Mesenchymal stem cell (in vitro differentiated cells and primary cell): ENCODE data around the gene NDFIP1.

Source experiments
- DNase-seq: peaks from one replicate; pipeline ENCODE4 v3.0.0-alpha.2; 2013
- H2AFZ ChIP-seq: one replicate; pipeline ENCODE4 v1.6.1; 2013; ENCODE audit warnings: low read depth, mild to moderate bottlenecking, control low read depth, inconsistent platforms, low read length, moderate library complexity
- H2AK5ac ChIP-seq: 2 replicates; pipeline ENCODE4 v1.6.1; 2013; ENCODE audit warnings: low read length, moderate library complexity, mild to moderate bottlenecking, inconsistent platforms; ENCODE audit not compliant: severe bottlenecking
- H2BK120ac ChIP-seq: one replicate; pipeline ENCODE4 v1.6.1; 2013; ENCODE audit warnings: low read depth, mild to moderate bottlenecking, inconsistent platforms, low read length, moderate library complexity
- H2BK12ac ChIP-seq, 2 experiments: one replicate each; pipeline ENCODE4 v1.6.1; 2013; ENCODE audit warnings: inconsistent platforms in 2 of 2, low read length in 2 of 2, mild to moderate bottlenecking in 2 of 2, moderate library complexity in 2 of 2, control low read depth in 1 of 2
- H2BK15ac ChIP-seq: one replicate; pipeline ENCODE4 v1.6.1; 2013; ENCODE audit warnings: mild to moderate bottlenecking, low read depth, inconsistent platforms; ENCODE audit not compliant: poor library complexity, severe bottlenecking
- H2BK5ac ChIP-seq: 2 replicates; pipeline ENCODE4 v1.6.1; 2013; ENCODE audit warnings: low read depth, mild to moderate bottlenecking, low read length, control low read depth, inconsistent platforms; ENCODE audit not compliant: poor library complexity, severe bottlenecking
- H3K14ac ChIP-seq, 2 experiments: one replicate each; pipeline ENCODE4 v1.6.1; 2013; ENCODE audit warnings: inconsistent platforms in 2 of 2, low read length in 2 of 2, control low read depth in 1 of 2, mild to moderate bottlenecking in 1 of 2, moderate library complexity in 1 of 2
- H3K18ac ChIP-seq, 2 experiments: one replicate each; pipeline ENCODE4 v1.6.1; 2013; ENCODE audit warnings: inconsistent platforms in 2 of 2, low read length in 2 of 2, control low read depth in 1 of 2, low read depth in 1 of 2, mild to moderate bottlenecking in 1 of 2
- H3K23ac ChIP-seq, 2 experiments: one replicate each; pipeline ENCODE4 v1.6.1; 2013; ENCODE audit warnings: inconsistent platforms in 2 of 2, low read length in 2 of 2, mild to moderate bottlenecking in 2 of 2, moderate library complexity in 2 of 2, control low read depth in 1 of 2
- H3K27ac ChIP-seq: 2 replicates; pipeline ENCODE4 v1.5.1; 2013; ENCODE audit warnings: mild to moderate bottlenecking, moderate library complexity, low read length, control low read depth, inconsistent platforms; ENCODE audit not compliant: poor library complexity, severe bottlenecking
- H3K27me3 ChIP-seq, 2 experiments: 2 replicates each; pipeline versions ENCODE4 v1.6.1 to v1.7.0; 2013; ENCODE audit warnings: low read length in 2 of 2, mild to moderate bottlenecking in 2 of 2, moderate library complexity in 2 of 2, control low read depth in 1 of 2, inconsistent platforms in 1 of 2; ENCODE audit not compliant: control insufficient read depth in 1 of 2, insufficient read depth in 1 of 2
- H3K36me3 ChIP-seq, 2 experiments: 2 replicates each; pipeline versions ENCODE4 v1.6.1 to v1.7.0; 2013; ENCODE audit warnings: low read length in 2 of 2, control low read depth in 1 of 2, inconsistent platforms in 1 of 2, low read depth in 1 of 2, mild to moderate bottlenecking in 1 of 2; ENCODE audit not compliant: insufficient read depth in 2 of 2, control insufficient read depth in 1 of 2
- H3K4ac ChIP-seq, 2 experiments: one replicate each; pipeline ENCODE4 v1.6.1; 2013; ENCODE audit warnings: inconsistent platforms in 2 of 2, low read length in 2 of 2, mild to moderate bottlenecking in 2 of 2, moderate library complexity in 2 of 2, control low read depth in 1 of 2, low read depth in 1 of 2
- H3K4me1 ChIP-seq: 2 replicates; pipeline ENCODE4 v1.6.1; 2013; ENCODE audit warnings: low read depth, low read length, control low read depth; ENCODE audit not compliant: control insufficient read depth, insufficient read depth
- H3K4me2 ChIP-seq: 2 replicates; pipeline ENCODE4 v1.6.1; 2013; ENCODE audit warnings: low read length, mild to moderate bottlenecking, inconsistent platforms; ENCODE audit not compliant: poor library complexity, severe bottlenecking
- H3K4me3 ChIP-seq, 2 experiments: 2 replicates each; pipeline versions ENCODE4 v1.5.1 to v1.7.0; 2013; ENCODE audit warnings: low read length in 2 of 2, mild to moderate bottlenecking in 2 of 2, control low read depth in 1 of 2, low read depth in 1 of 2; ENCODE audit not compliant: insufficient read depth in 1 of 2
- H3K79me1 ChIP-seq: replicated peaks from 2 replicates; pipeline ENCODE4 v1.6.1; 2013; ENCODE audit warnings: mild to moderate bottlenecking, control low read depth, low read length, inconsistent platforms; ENCODE audit not compliant: poor library complexity, severe bottlenecking
- H3K9ac ChIP-seq: 2 replicates; pipeline ENCODE4 v1.7.0; 2013; ENCODE audit warnings: mild to moderate bottlenecking, low read length, moderate library complexity
- H3K9me3 ChIP-seq: 2 replicates; pipeline ENCODE4 v1.7.0; 2013; ENCODE audit warnings: mild to moderate bottlenecking, low read length; ENCODE audit not compliant: control insufficient read depth
- H4K8ac ChIP-seq: one replicate; pipeline ENCODE4 v1.6.1; 2013; ENCODE audit warnings: inconsistent platforms, mild to moderate bottlenecking, low read length, moderate library complexity
- H4K91ac ChIP-seq: one replicate; pipeline ENCODE4 v1.6.1; 2013; ENCODE audit warnings: mild to moderate bottlenecking, low read length, inconsistent platforms
- WGBS: methylation state at CpG from one replicate; pipeline ENCODE4 v1.1.7; 2013; ENCODE audit warnings: mixed read lengths; 5-methylcytosine and 5-hydroxymethylcytosine counted together

The NDFIP1 gene

DNA sequence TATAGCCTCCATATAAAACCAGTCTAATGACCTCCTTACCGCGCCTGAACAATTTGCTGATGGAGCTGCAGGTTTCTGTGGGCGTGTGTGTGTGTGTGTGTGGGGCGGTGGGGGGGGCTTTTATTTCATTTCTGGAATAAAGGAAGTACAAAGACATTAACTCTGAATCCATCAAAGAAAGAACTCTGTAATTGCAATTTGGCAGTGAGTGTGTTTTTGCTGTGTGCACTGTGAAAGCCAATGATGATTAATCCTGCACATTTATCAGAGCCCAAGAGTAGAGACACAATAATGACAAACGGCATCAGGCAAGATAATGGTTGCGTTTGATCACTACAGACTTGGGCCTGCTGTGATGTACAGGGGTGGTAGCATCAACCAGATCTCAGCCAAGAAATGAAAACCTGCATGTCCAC lies 29.3 kb upstream of the NDFIP1 start:
- H3K4ac ChIP-seq = no peak overlapping the region
- H2BK12ac ChIP-seq = no peak overlapping the region
- H2BK120ac ChIP-seq = no peak overlapping the region
- no peak overlapping the region for H2BK5ac ChIP-seq
- no peak overlapping the region for H3K4me2 ChIP-seq
- no peak overlapping the region for H4K91ac ChIP-seq
- H3K27me3 ChIP-seq = peaks cover 13 to 14% of the 10 kb centered on the region in 2 experiments
- DNase-seq = no peak
- no peaks in the 10 kb centered on the region for H3K36me3 ChIP-seq
- no peak overlapping the region for H3K14ac ChIP-seq
- H3K4me1 ChIP-seq = no peaks in the 10 kb centered on the region
- WGBS = 82% methylated on average over 2 of the region's 6 CpGs
- no peaks in the 10 kb centered on the region for H3K9me3 ChIP-seq
- H2BK15ac ChIP-seq = no peak overlapping the region
- no peak overlapping the region for H3K27ac ChIP-seq
- no peak overlapping the region for H4K8ac ChIP-seq
- H3K18ac ChIP-seq = no peak overlapping the region
- no peak overlapping the region for H2AK5ac ChIP-seq
- H3K4me3 ChIP-seq = no peak overlapping the region
- H3K23ac ChIP-seq = no peak overlapping the region
- no peaks in the 10 kb centered on the region for H3K79me1 ChIP-seq
- H3K9ac ChIP-seq = no peak overlapping the region
- H2AFZ ChIP-seq = no peak overlapping the region

DNA sequence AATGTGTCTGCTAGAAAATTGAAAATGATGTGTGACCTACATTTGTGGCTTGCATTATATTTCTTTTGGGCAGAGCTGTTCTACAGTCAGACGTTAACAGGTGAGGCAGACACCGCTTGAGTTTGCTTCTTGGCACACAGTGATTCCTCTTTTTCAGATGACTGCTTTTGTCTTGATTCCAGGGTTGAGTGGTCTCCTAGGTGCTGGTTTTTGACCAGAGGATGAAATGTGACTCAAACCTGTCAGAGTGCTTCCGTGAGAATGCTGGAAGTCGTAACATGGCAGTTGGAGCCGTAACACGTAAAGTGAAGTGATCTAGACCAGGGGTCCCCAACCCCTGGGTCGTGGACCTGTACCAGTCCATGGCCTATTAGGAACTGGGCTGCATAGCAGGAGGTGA lies 28.3 kb upstream of the NDFIP1 start:
- H3K18ac ChIP-seq = no peak overlapping the region
- 85% methylated on average over 7 of the region's 7 CpGs for WGBS
- no peak overlapping the region for H2BK15ac ChIP-seq
- DNase-seq = no peak
- no peak overlapping the region for H3K4ac ChIP-seq
- H3K9me3 ChIP-seq = no peaks in the 10 kb centered on the region
- H3K79me1 ChIP-seq = no peaks in the 10 kb centered on the region
- no peak overlapping the region for H4K91ac ChIP-seq
- no peak overlapping the region for H2AK5ac ChIP-seq
- no peak overlapping the region for H2BK12ac ChIP-seq
- peaks cover 14 to 19% of the 10 kb centered on the region in 2 experiments for H3K27me3 ChIP-seq
- H3K4me1 ChIP-seq = no peaks in the 10 kb centered on the region
- no peak overlapping the region for H3K14ac ChIP-seq
- H3K36me3 ChIP-seq = no peaks in the 10 kb centered on the region
- H2AFZ ChIP-seq = no peak overlapping the region
- H3K23ac ChIP-seq = no peak overlapping the region
- H2BK5ac ChIP-seq = no peak overlapping the region
- H3K27ac ChIP-seq = no peak overlapping the region
- H3K4me2 ChIP-seq = no peak overlapping the region
- H3K4me3 ChIP-seq = no peak overlapping the region
- no peak overlapping the region for H3K9ac ChIP-seq
- H4K8ac ChIP-seq = no peak overlapping the region
- no peak overlapping the region for H2BK120ac ChIP-seq

DNA sequence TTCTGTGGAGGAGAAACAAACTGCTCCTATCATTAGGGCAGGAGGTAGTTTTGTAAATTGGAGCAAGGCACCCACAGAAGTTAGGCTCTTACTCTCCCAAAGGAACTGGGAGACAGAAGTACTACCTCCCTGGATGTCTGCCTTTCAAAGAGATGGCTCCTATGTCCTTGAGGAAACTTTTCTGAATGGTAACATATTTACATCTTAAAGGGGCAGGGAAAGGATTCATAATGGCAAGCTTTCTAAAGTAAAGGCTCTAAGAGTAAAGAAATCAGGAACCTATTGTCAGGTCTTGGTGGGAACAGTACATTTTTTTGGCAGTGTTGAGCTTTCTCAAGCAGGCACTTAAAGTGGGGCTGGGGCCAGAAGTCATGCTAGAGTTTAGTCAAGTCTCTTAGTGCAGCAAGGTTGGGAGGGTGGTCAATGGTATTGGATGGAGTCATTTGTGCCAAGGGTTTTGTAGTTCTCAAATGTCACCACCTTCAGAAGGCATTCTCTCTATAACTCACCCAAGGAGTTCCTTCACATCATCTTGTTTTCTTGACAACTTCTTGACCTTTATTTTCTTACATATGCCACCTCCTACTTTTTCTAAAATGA lies 26.3 kb upstream of the NDFIP1 start:
- Histone ChIP-seq H3K27ac (no peak overlapping the region), H3K9ac (no peak overlapping the region), H3K18ac (no peak overlapping the region), H2BK5ac (no peak overlapping the region), H3K4me2 (no peak overlapping the region), H4K91ac (no peak overlapping the region), H3K14ac (no peak overlapping the region), H2BK15ac (no peak overlapping the region), H3K4ac (no peak overlapping the region), H3K27me3 (peaks cover 17 to 19% of the 10 kb centered on the region in 2 experiments), H2AK5ac (no peak overlapping the region), H3K36me3 (no peaks in the 10 kb centered on the region), H3K4me3 (no peak overlapping the region), H3K4me1 (no peaks in the 10 kb centered on the region), H2AFZ (no peak overlapping the region), H3K23ac (no peak overlapping the region), H2BK120ac (no peak overlapping the region), H2BK12ac (no peak overlapping the region), H3K9me3 (no peaks in the 10 kb centered on the region), H3K79me1 (no peaks in the 10 kb centered on the region), H4K8ac (no peak overlapping the region)
- DNase-seq = no peak

DNA sequence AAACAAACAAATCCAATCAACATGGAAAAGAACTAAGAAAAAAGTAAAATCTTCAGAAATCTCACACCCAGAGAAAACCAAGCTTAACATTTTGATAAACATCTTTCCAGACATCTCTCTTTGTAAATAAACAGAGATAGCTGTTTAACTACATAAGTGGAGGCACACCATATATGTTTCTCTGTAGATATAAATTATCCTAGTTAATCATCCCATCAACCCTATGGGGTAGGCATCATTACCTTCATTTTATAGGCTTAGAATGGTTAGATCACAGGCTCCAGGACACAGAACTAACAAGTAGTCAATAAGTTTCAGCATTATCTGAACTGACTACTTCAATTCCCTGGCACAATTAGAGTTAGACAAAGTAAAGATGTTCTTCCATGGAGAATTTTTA lies 22.4 kb upstream of the NDFIP1 start:
- Histone ChIP-seq H4K91ac (no peak overlapping the region), H3K4me3 (no peak overlapping the region), H3K23ac (no peak overlapping the region), H3K27ac (no peak overlapping the region), H3K4me1 (no peaks in the 10 kb centered on the region), H3K18ac (no peak overlapping the region), H3K27me3 (peaks cover 14 to 18% of the 10 kb centered on the region in 2 experiments), H2BK120ac (no peak overlapping the region), H3K4ac (no peak overlapping the region), H3K36me3 (no peaks in the 10 kb centered on the region), H4K8ac (no peak overlapping the region), H3K14ac (no peak overlapping the region), H2AFZ (no peak overlapping the region), H3K9ac (no peak overlapping the region), H2BK5ac (no peak overlapping the region), H2AK5ac (no peak overlapping the region), H2BK12ac (no peak overlapping the region), H3K4me2 (no peak overlapping the region), H2BK15ac (no peak overlapping the region), H3K9me3 (no peaks in the 10 kb centered on the region), H3K79me1 (no peaks in the 10 kb centered on the region)
- DNase-seq = no peak
